CD4-positive, alpha-beta memory T cell (primary cell): Measurements from ENCODE around the gene ITGA3. TPM values are rescaled to one million over a fixed set of nuclear protein-coding genes. Genes with fewer than 3 reads are reported as not detected.

ENCODE experiments used
- CTCF ChIA-PET: fragments of 350-600 bp; sonication (Branson Sonifier 250); formaldehyde crosslinking; loops from one replicate; lab custom pipeline; 2021; ENCODE audit warnings: inconsistent platforms; ENCODE audit not compliant: partially characterized antibody; lab: Charles Lee
- POLR2A ChIA-PET: fragments of 350-600 bp; sonication (Branson Sonifier 250); formaldehyde crosslinking; loops from one replicate; lab custom pipeline; 2021; ENCODE audit not compliant: partially characterized antibody; lab: Charles Lee
- DNase-seq, 5 donors: peaks; one replicate each; pipeline versions ENCODE4 v3.0.0 to v3.0.0-alpha.2; 2020 to 2022; ENCODE audit warnings: mixed read lengths in 1 of 5
- H3K27ac ChIP-seq: one replicate; pipeline ENCODE4 v1.7.0; 2013; ENCODE audit warnings: low read depth, low read length
- H3K27me3 ChIP-seq: 2 replicates; pipeline ENCODE4 v1.7.0; 2013; ENCODE audit warnings: mild to moderate bottlenecking, low read length, moderate library complexity; ENCODE audit not compliant: insufficient read depth
- H3K36me3 ChIP-seq: 2 replicates; pipeline ENCODE4 v1.7.0; 2013; ENCODE audit warnings: mild to moderate bottlenecking, low read length, moderate library complexity; ENCODE audit not compliant: insufficient read depth
- H3K4me1 ChIP-seq: 2 replicates; pipeline ENCODE4 v1.7.0; 2013; ENCODE audit warnings: mild to moderate bottlenecking, low read length, moderate library complexity; ENCODE audit not compliant: insufficient read depth
- H3K4me3 ChIP-seq, 2 donors: one replicate each; pipeline ENCODE4 v1.7.0; 2013; ENCODE audit warnings: low read length in 2 of 2, mild to moderate bottlenecking in 1 of 2
- H3K9me3 ChIP-seq, 2 donors: one replicate each; pipeline ENCODE4 v1.7.0; 2013; ENCODE audit warnings: low read length in 2 of 2, control low read depth in 1 of 2; ENCODE audit not compliant: control insufficient read depth in 1 of 2
- H3K27ac Mint-ChIP-seq, 7 donors: one replicate each; pipeline ENCODE4 v1.8.0; 2020 to 2021; ENCODE audit warnings: mixed read lengths in 7 of 7, mild to moderate bottlenecking in 6 of 7, inconsistent platforms in 3 of 7, moderate library complexity in 3 of 7
- H3K27me3 Mint-ChIP-seq, 2 donors: one replicate each; pipeline ENCODE4 v1.8.0; 2020 to 2021; ENCODE audit warnings: mixed read lengths in 2 of 2
- H3K36me3 Mint-ChIP-seq, 2 donors: one replicate each; pipeline ENCODE4 v1.8.0; 2020 to 2021; ENCODE audit warnings: mixed read lengths in 2 of 2, inconsistent platforms in 1 of 2, mild to moderate bottlenecking in 1 of 2
- H3K4me1 Mint-ChIP-seq, 4 donors: one replicate each; pipeline ENCODE4 v1.8.0; 2020 to 2021; ENCODE audit warnings: mixed read lengths in 4 of 4, mild to moderate bottlenecking in 1 of 4
- H3K4me3 Mint-ChIP-seq, 8 donors: one replicate each; pipeline ENCODE4 v1.8.0; 2020 to 2021; ENCODE audit warnings: mixed read lengths in 8 of 8, mild to moderate bottlenecking in 7 of 8, moderate library complexity in 6 of 8, inconsistent platforms in 3 of 8
- H3K9me3 Mint-ChIP-seq, 8 donors: one replicate each; pipeline ENCODE4 v1.8.0; 2020 to 2021; ENCODE audit warnings: mixed read lengths in 8 of 8, mild to moderate bottlenecking in 5 of 8, inconsistent platforms in 3 of 8, moderate library complexity in 1 of 8
- intact Hi-C: fragments of 100-400 bp; cut with micrococcal nuclease; formaldehyde crosslinking; loops from one replicate; pipeline ENCODE4 v1.15.1; 2023
- polyA plus RNA-seq, 2 donors: library from polyadenylated mRNA; unstranded; fragments of 300-500 nt; fragmentation: Illumina TruSeq; gene quantifications; one replicate each; pipeline ENCODE4 v1.2.3, GENCODE V29; 2021
- total RNA-seq, 2 experiments: library from RNA; stranded (reverse); gene quantifications; one replicate each; pipeline ENCODE4 v1.2.3, GENCODE V29; 2021

ITGA3 gene
- total and polyA plus RNA-seq, 4 experiments from 2014 or later: 1.6 to 16.3 (median 9.4) TPM

DNA sequence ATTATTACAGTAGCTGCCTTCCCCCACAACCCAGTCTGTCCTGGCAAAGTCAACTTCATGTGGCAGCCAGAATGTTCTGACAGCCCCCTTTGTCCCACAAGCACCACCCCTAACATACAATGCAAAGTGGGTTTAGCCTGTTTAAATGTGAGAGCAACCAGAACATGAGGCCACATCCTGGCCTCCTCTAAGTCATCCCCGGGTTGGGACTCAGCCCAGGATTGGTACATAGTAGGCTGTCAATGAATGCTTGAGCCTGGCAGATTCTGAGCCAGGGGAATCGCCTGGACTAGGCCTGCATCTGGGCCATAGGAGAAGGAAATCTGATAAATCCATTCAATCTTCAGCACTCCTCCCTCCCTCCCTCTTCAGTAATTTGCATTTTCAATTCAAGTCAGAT is 4.3 kb upstream of the ITGA3 start:
- H3K27ac ChIP-seq: no peak overlapping the region

DNA sequence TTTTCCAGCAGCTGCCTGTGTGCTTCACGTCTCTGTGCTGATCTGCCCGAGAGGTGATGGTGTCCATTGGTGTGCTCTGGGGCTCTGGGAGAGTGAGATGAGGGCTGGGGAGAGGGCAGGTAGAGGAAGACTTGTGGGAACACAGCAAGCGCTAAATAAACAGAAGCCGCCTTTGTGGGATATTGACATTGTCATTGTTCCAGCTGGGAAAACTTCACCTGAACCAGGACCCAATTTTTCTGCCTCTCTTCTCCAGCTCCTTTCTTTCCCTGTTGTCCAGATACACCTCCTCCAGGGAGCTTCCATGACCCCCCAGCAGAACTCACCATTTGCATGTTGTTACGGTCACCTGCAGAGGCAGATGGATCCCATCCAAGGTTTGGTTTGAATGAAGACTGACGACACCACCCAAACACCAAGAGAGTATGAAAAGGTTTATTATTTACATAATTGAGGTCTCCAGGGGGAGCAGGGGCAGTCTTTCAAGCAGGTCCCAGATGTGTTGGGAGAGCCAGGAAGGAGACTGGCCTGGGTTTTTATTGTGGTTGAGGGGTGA is 3.6 kb upstream of the ITGA3 start:
- intact Hi-C loops: no loop called here
- H3K4me1 Mint-ChIP-seq: peaks cover 11 to 30% (median 18%) of the 10 kb centered on the region in 4 donors

More for the DNA sequence above, 4.3 kb upstream of the ITGA3 start:
- H3K27me3 Mint-ChIP-seq: peaks cover under 1 to 2% of the 10 kb centered on the region in 2 donors
- H3K4me1 Mint-ChIP-seq: peaks cover 5 to 23% (median 11%) of the 10 kb centered on the region in 4 donors
- peaks cover 0 to 5% of the 10 kb centered on the region in 2 donors for H3K36me3 Mint-ChIP-seq
- H3K27me3 ChIP-seq: no peaks in the 10 kb centered on the region
- CTCF ChIA-PET: interaction anchor here (1.2 kb wide), 1 partner anchor 36 kb away, joined by 3 read pairs; no protein-coding TSS in a partner anchor
- H3K27ac Mint-ChIP-seq: peak overlapping the region in 4 of 7 donors; percentile 32 to 57 (median 44)
- H3K4me3 ChIP-seq: no peak overlapping the region
- H3K4me1 ChIP-seq: peaks cover 1% of the 10 kb centered on the region
- no peaks in the 10 kb centered on the region for H3K36me3 ChIP-seq
- H3K9me3 Mint-ChIP-seq: peaks cover 0 to under 1% (median 0%) of the 10 kb centered on the region in 8 donors
- no peak for DNase-seq
- intact Hi-C loops: no loop called here
- POLR2A ChIA-PET: no interaction called here
- no peaks in the 10 kb centered on the region for H3K9me3 ChIP-seq
- H3K4me3 Mint-ChIP-seq: no peak overlapping the region

DNA sequence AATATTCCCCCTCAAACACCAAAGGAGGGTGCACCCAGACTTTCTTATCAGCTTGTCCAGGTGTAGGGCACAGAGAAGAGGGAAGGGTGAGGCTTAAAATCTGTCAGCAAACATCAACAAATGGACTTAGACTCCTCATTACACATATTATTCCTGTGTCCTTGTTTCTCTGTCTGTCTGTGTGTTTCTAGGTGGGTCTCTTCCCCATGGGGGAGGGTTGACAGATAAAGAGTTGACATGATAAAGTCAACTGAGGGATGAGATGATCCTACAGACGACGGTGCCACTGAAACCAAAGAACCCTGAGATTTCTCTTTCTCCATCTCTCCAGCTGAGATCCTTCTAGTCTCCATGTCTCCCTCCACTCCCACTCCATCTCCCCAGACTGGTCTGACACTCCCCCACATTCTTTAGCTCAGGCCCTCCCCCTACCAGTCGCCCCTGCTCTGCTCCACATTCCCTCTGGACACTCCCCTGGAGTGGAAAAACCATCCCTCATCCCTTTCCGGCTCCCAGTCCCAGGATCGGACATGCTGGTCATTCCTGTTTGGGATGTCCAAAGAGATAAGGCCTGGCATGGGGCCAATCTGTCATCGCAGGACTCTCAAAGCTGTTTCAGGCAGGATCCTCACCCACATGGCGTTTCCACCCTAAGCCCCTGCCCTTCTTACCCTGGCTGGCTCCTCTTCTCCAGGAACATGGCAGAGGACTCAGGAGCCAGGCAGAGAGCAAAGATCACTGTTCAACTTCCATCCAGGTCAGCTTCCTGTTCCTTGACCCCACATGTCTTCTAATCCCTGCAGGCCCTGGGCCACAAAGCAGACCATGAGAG is 2.9 kb upstream of the ITGA3 start:
- H3K4me3 Mint-ChIP-seq: peak overlapping the region in 3 of 8 donors; percentile 3 to 52 (median 12)
- ChIA-PET CTCF (interaction anchor here (1.1 to 5.8 kb wide), 5 partner anchors 26 to 52 kb away, joined by 3 to 26 read pairs (median 6); partner anchors contain the start of gene PDK2), POLR2A (interaction anchor here (1.3 kb wide), 1 partner anchor 14 kb away, joined by 3 read pairs; no protein-coding TSS in a partner anchor)
- H3K4me1 ChIP-seq: peaks cover 12% of the 10 kb centered on the region
- H3K4me3 ChIP-seq: no peak overlapping the region
- DNase-seq: no peak
- H3K4me1 Mint-ChIP-seq: peaks cover 13 to 38% (median 24%) of the 10 kb centered on the region in 4 donors
- peaks cover 0 to 2% of the 10 kb centered on the region in 2 donors for H3K27me3 Mint-ChIP-seq
- H3K36me3 Mint-ChIP-seq: peaks cover 0 to 8% of the 10 kb centered on the region in 2 donors
- intact Hi-C loops: no loop called here
- H3K36me3 ChIP-seq: no peaks in the 10 kb centered on the region
- no peaks in the 10 kb centered on the region for H3K27me3 ChIP-seq
- H3K27ac ChIP-seq: no peak overlapping the region
- H3K9me3 Mint-ChIP-seq: no peaks in the 10 kb centered on the region
- H3K9me3 ChIP-seq: no peaks in the 10 kb centered on the region
- peak overlapping the region in 2 of 7 donors; percentile 29 to 36 for H3K27ac Mint-ChIP-seq

More for the DNA sequence above, 3.6 kb upstream of the ITGA3 start:
- H3K36me3 ChIP-seq: no peaks in the 10 kb centered on the region
- peaks cover 8% of the 10 kb centered on the region for H3K4me1 ChIP-seq
- no peak overlapping the region for H3K27ac ChIP-seq
- H3K9me3 Mint-ChIP-seq: no peaks in the 10 kb centered on the region
- peaks cover 0 to 2% of the 10 kb centered on the region in 2 donors for H3K27me3 Mint-ChIP-seq
- H3K9me3 ChIP-seq: no peaks in the 10 kb centered on the region
- H3K36me3 Mint-ChIP-seq: peaks cover 0 to 5% of the 10 kb centered on the region in 2 donors
- H3K27me3 ChIP-seq: no peaks in the 10 kb centered on the region
- peak overlapping the region in 1 of 8 donors; percentile 52 for H3K4me3 Mint-ChIP-seq
- no peak overlapping the region for H3K4me3 ChIP-seq
- no peak overlapping the region for H3K27ac Mint-ChIP-seq
- POLR2A ChIA-PET: no interaction called here
- DNase-seq: no peak
- CTCF ChIA-PET: interaction anchor here (1.2 to 1.8 kb wide), 2 partner anchors 25 to 35 kb away, joined by 3 to 6 read pairs; no protein-coding TSS in a partner anchor

DNA sequence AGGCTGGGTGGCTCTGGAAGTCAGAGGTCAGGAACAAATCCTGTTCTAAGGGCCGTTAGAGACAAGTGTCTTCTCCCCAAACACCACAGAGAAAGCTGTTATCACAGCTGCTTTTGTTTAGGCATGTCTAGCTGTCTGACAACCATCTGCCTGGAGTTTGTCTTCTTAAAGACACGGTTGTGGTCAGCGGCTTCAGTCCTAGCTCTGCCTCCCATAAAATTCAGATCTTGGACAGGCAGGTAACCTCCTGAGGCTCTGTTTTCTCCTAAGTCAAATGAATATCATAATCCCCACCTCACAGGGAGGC is 2.3 kb upstream of the ITGA3 start:
- DNase-seq: no peak
- CTCF ChIA-PET: interaction anchor here (1.1 to 5.8 kb wide), 4 partner anchors 26 to 52 kb away, joined by 3 to 26 read pairs (median 8); partner anchors contain the start of gene PDK2
- H3K4me1 Mint-ChIP-seq: peaks cover 13 to 43% (median 26%) of the 10 kb centered on the region in 4 donors
- Histone ChIP-seq H3K36me3 (no peaks in the 10 kb centered on the region), H3K9me3 (no peaks in the 10 kb centered on the region), H3K27me3 (no peaks in the 10 kb centered on the region), H3K4me1 (peaks cover 12% of the 10 kb centered on the region), H3K27ac (no peak overlapping the region), H3K4me3 (no peak overlapping the region)
- H3K4me3 Mint-ChIP-seq: peak overlapping the region in 4 of 8 donors; percentile 9 to 15 (median 11)
- peaks cover 0 to 8% of the 10 kb centered on the region in 2 donors for H3K36me3 Mint-ChIP-seq
- POLR2A ChIA-PET: interaction anchor here (0.6 to 1.3 kb wide), 2 partner anchors 14 to 514 kb away, joined by 3 read pairs; no protein-coding TSS in a partner anchor
- H3K27me3 Mint-ChIP-seq: peaks cover 0 to 2% of the 10 kb centered on the region in 2 donors
- H3K9me3 Mint-ChIP-seq: no peaks in the 10 kb centered on the region
- intact Hi-C loops: no loop called here
- peak overlapping the region in 1 of 7 donors; percentile 36 for H3K27ac Mint-ChIP-seq

DNA sequence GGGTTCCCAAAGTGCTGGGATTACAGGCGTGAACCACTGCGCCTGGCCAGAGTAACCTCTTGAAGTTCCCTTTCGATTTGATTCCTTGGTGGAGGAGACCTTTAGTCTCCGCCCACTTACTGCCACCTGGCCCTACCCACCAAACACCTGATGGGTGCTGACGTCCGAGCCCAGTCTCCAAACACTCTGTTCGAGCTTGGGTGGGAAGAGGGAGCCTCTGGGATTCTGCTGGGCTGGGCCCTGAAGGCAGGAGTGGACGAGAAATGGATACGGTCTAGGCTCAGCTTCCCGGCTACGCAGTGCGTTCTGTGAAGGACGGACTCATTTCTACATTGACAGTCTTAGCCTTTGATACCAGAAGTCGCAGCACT is 870 bp upstream of the ITGA3 start:
- peaks cover 13 to 50% (median 27%) of the 10 kb centered on the region in 4 donors for H3K4me1 Mint-ChIP-seq

DNA sequence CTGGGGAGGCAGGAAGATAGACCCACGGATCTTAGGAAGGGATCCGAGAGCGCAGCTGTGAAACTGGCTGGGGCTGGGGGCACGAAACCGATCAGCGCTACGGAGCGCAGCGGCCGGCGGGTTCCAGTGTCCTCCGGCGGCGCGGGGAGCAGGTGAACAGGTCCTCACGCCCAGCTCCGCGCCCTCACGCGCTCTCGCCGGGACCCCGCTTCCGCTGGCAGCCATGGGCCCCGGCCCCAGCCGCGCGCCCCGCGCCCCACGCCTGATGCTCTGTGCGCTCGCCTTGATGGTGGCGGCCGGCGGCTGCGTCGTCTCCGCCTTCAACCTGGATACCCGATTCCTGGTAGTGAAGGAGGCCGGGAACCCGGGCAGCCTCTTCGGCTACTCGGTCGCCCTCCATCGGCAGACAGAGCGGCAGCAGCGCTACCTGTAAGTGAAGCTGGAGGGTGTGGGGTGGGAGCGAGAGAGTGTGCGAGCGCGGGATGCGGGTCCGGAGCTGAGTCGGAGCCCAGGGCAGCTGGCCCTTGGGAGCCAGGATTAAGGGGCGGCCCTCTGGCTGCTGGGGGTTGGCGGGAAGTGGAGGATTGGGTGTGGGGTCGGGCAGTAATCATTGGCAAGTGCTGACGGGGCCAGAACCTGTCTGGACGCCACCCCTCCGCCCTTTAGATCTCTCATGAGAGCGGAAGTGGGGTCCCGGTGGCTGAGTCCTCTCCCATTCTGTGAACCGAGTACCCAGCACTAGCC is 479 bp downstream of the ITGA3 start:
- H3K36me3 ChIP-seq: no peaks in the 10 kb centered on the region
- no peaks in the 10 kb centered on the region for H3K9me3 ChIP-seq
- peak overlapping the region; percentile 91 to 99 (median 94) for H3K4me3 Mint-ChIP-seq
- H3K27me3 ChIP-seq: no peaks in the 10 kb centered on the region
- ChIA-PET CTCF (interaction anchor here (0.8 to 5.8 kb wide), 8 partner anchors 10 to 58 kb away, joined by 3 to 27 read pairs (median 4); partner anchors contain the start of gene PDK2), POLR2A (interaction anchor here (0.6 to 3.8 kb wide), 8 partner anchors 11 to 810 kb away, joined by 3 to 38 read pairs (median 4); partner anchors contain the start of gene PDK2)
- peak overlapping the region; percentile 25 to 89 (median 70) for H3K27ac Mint-ChIP-seq
- intact Hi-C loops: loop anchor here (1.0 kb wide), 1 partner anchor 29 kb away; no protein-coding TSS in a partner anchor
- H3K4me3 ChIP-seq: peak overlapping the region; percentile 57 to 87
- H3K36me3 Mint-ChIP-seq: peaks cover 0 to 8% of the 10 kb centered on the region in 2 donors
- no peaks in the 10 kb centered on the region for H3K27me3 Mint-ChIP-seq
- peak; percentile 50 to 63 (median 56) for DNase-seq
- H3K9me3 Mint-ChIP-seq: no peaks in the 10 kb centered on the region
- peak overlapping the region; percentile 60 for H3K27ac ChIP-seq
- peaks cover 12% of the 10 kb centered on the region for H3K4me1 ChIP-seq
- H3K4me1 Mint-ChIP-seq: peaks cover 12 to 43% (median 27%) of the 10 kb centered on the region in 4 donors

More for the DNA sequence above, 870 bp upstream of the ITGA3 start:
- intact Hi-C loops: loop anchor here (2.0 kb wide), 1 partner anchor 40 kb away; the partner anchor contains the start of gene PDK2
- Histone ChIP-seq H3K4me1 (peaks cover 12% of the 10 kb centered on the region), H3K36me3 (no peaks in the 10 kb centered on the region), H3K4me3 (peak overlapping the region; percentile 74 to 87), H3K27ac (peak overlapping the region; percentile 60), H3K9me3 (no peaks in the 10 kb centered on the region), H3K27me3 (no peaks in the 10 kb centered on the region)
- ChIA-PET POLR2A (interaction anchor here (0.6 to 3.8 kb wide), 6 partner anchors 9 to 203 kb away, joined by 3 to 38 read pairs (median 4); partner anchors contain the start of gene PDK2), CTCF (interaction anchor here (0.8 to 5.8 kb wide), 4 partner anchors 11 to 39 kb away, joined by 3 to 26 read pairs (median 8); partner anchors contain the start of gene PDK2)
- Mint-ChIP-seq H3K4me3 (peak overlapping the region; percentile 91 to 99 (median 93)), H3K27me3 (no peaks in the 10 kb centered on the region), H3K36me3 (peaks cover 0 to 8% of the 10 kb centered on the region in 2 donors), H3K27ac (peak overlapping the region; percentile 59 to 93 (median 86)), H3K9me3 (no peaks in the 10 kb centered on the region)
- peak; percentile 15 to 54 (median 22) for DNase-seq
